Measurements from ENCODE around the gene NHEJ1.
A peak's percentile ranks its signal among the peaks of the same experiment; 100 is the strongest.

The NHEJ1 gene

GRCh38 chr2:219165058-219165911, 4.7 kb upstream of the NHEJ1 start:
- DNase-seq (ENCODE audit: low spot score), result no peak

GRCh38 chr2:219163156-219163555, 2.5 kb upstream of the NHEJ1 start:
- no peak for DNase-seq (ENCODE audit: low spot score)

- no peak for DNase-seq (ENCODE audit: low spot score)
Observed at GRCh38 chr2:219161097-219161496, 482 bp upstream of the NHEJ1 start.

- DNase-seq (ENCODE audit: low spot score), result no peak
Observed at GRCh38 chr2:219159771-219160185, 837 bp downstream of the NHEJ1 start.

GRCh38 chr2:219158586-219158985, 2.0 kb downstream of the NHEJ1 start:
- no peak for DNase-seq (ENCODE audit: low spot score)

GRCh38 chr2:219158025-219158424, 2.6 kb downstream of the NHEJ1 start:
- DNase-seq (ENCODE audit: low spot score), result no peak

- DNase-seq (ENCODE audit: low spot score), result no peak
Observed at GRCh38 chr2:219157396-219157795, 3.2 kb downstream of the NHEJ1 start.

GRCh38 chr2:219155054-219155644, 5.5 kb downstream of the NHEJ1 start:
- peak; percentile 69 for DNase-seq (ENCODE audit: low spot score)

- no peak for DNase-seq (ENCODE audit: low spot score)
Observed at GRCh38 chr2:219149667-219150066, 10.9 kb downstream of the NHEJ1 start.

GRCh38 chr2:219142329-219142728, 18.3 kb downstream of the NHEJ1 start:
- DNase-seq (ENCODE audit: low spot score), result no peak

- no peak for DNase-seq (ENCODE audit: low spot score)
Observed at GRCh38 chr2:219140722-219141121, 19.9 kb downstream of the NHEJ1 start.

GRCh38 chr2:219133976-219134375, 26.6 kb downstream of the NHEJ1 start:
- DNase-seq (ENCODE audit: low spot score), result no peak

- DNase-seq (ENCODE audit: low spot score), result no peak
Observed at GRCh38 chr2:219131744-219132143, 28.9 kb downstream of the NHEJ1 start.

- DNase-seq (ENCODE audit: low spot score), result no peak
Observed at GRCh38 chr2:219131327-219131726, 29.3 kb downstream of the NHEJ1 start.

GRCh38 chr2:219129589-219129988, 31.0 kb downstream of the NHEJ1 start:
- no peak for DNase-seq (ENCODE audit: low spot score)

GRCh38 chr2:219128396-219128795, 32.2 kb downstream of the NHEJ1 start:
- DNase-seq (ENCODE audit: low spot score), result no peak

GRCh38 chr2:219127037-219127635, 33.5 kb downstream of the NHEJ1 start:
- DNase-seq (ENCODE audit: low spot score), result no peak

- no peak for DNase-seq (ENCODE audit: low spot score)
Observed at GRCh38 chr2:219126555-219126954, 34.1 kb downstream of the NHEJ1 start.

- DNase-seq (ENCODE audit: low spot score), result no peak
Observed at GRCh38 chr2:219125886-219126270, 34.7 kb downstream of the NHEJ1 start.

- DNase-seq (ENCODE audit: low spot score), result no peak
Observed at GRCh38 chr2:219125225-219125885, 35.3 kb downstream of the NHEJ1 start.

- DNase-seq (ENCODE audit: low spot score), result no peak
Observed at GRCh38 chr2:219124381-219125110, 36.1 kb downstream of the NHEJ1 start.

All from kidney capillary endothelial cell (primary cell).